Large intestine (tissue), 3 donors: ENCODE results near the gene CD3D. TPM values are rescaled to one million over a fixed set of nuclear protein-coding genes. Genes with fewer than 3 reads are reported as not detected.
A peak's percentile ranks its signal among the peaks of the same experiment; 100 is the strongest.

ENCODE experiments used
- DNase-seq, 2 donors: peaks; one replicate each; pipeline versions ENCODE4 v3.0.0 to v3.0.0-alpha.2; 2013
- H3K27ac ChIP-seq: one replicate; pipeline ENCODE4 v1.5.1; 2013; ENCODE audit warnings: low read length
- H3K27me3 ChIP-seq: 2 replicates; pipeline ENCODE4 v1.6.1; 2013; ENCODE audit warnings: low read length; ENCODE audit not compliant: control insufficient read depth, insufficient read depth
- H3K36me3 ChIP-seq: 2 replicates; pipeline ENCODE4 v1.6.1; 2013; ENCODE audit warnings: low read length; ENCODE audit not compliant: control insufficient read depth, insufficient read depth
- H3K4me1 ChIP-seq: one replicate; pipeline ENCODE4 v1.6.1; 2013; ENCODE audit warnings: low read length; ENCODE audit not compliant: control insufficient read depth, insufficient read depth
- H3K4me3 ChIP-seq: one replicate; pipeline ENCODE4 v1.5.1; 2013; ENCODE audit warnings: low read length
- H3K9me3 ChIP-seq: one replicate; pipeline ENCODE4 v1.6.1; 2013; ENCODE audit warnings: mild to moderate bottlenecking, low read depth, low read length, moderate library complexity; ENCODE audit not compliant: control insufficient read depth
- WGBS: methylation state at CpG from one replicate; pipeline ENCODE4 v1.1.5; 2013; ENCODE audit warnings: low lambda C conversion rate; ENCODE audit not compliant: insufficient coverage; 5-methylcytosine and 5-hydroxymethylcytosine counted together
- polyA plus RNA-seq: library from polyadenylated mRNA; unstranded; fragments of 120-200 nt; gene quantifications from one replicate; pipeline ENCODE4 v1.2.1, GENCODE V29; 2013

Gene CD3D
- polyA plus RNA-seq, 1 donor = 7.4 TPM

- WGBS = no CpG with 5 or more reads among the region's 3 CpGs
- Histone ChIP-seq H3K27me3 (no peaks in the 10 kb centered on the region), H3K9me3 (no peaks in the 10 kb centered on the region), H3K36me3 (no peaks in the 10 kb centered on the region), H3K4me3 (no peak overlapping the region), H3K27ac (no peak overlapping the region), H3K4me1 (peaks cover 10% of the 10 kb centered on the region)
- no peak for DNase-seq
Observed at GRCh38 chr11:118340449-118340848, 2.1 kb downstream of the CD3D start.

DNA sequence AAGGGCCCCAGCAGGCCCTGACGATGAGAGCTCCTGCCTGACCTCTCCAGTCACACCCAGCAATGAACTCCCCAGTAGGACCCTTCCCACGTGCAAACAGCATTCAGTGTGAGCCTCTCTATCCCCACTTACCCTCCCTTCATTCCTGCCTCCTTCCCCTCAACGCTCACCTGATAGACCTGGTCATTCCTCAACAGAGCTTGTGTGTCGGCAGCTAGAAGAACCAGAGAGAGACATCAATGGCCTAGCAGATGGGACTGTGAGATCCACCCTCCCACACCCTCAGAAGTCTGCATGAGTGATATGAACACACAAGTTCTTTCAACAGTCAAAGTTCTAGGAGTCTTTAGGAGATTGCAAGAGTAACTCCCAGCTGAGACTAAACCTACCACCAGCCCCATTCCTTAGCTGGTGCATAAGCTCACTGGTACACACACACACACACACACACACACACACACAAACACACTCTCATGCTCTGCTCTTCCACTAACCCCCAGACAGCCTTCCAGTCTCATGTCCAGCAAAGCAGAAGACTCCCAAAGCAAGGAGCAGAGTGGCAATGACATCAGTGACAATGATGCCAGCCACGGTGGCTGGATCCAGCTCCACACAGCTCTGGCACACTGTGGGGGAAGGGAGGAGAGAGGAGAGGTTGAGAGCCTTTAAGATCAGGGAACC is 3.1 kb downstream of the CD3D start:
- no peaks in the 10 kb centered on the region for H3K36me3 ChIP-seq
- H3K4me1 ChIP-seq = peaks cover 10% of the 10 kb centered on the region
- WGBS = no CpG with 5 or more reads among the region's 5 CpGs
- no peak for DNase-seq
- H3K27ac ChIP-seq = no peak overlapping the region
- H3K4me3 ChIP-seq = no peak overlapping the region
- no peaks in the 10 kb centered on the region for H3K27me3 ChIP-seq
- H3K9me3 ChIP-seq = no peaks in the 10 kb centered on the region

DNA sequence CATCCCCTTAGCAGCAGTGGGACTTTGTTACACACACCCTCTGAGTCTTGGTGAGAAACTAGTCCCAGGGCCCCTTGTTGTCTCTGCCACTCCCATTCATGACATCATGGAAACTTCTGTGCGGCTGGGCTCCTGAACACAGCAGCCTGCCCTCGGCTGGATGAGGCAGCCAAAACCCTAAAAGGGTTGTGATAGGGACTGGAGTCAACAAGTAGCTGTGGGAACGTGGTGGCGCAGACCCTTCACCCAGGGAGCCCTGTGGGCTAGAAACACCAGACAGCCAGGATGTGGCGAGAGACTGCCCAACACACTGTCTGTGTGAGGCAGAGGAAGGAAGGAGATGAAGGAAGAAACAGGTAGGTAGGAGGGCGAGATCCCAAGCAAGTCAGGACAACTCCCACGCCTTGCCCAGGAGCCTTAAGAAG is 3.9 kb downstream of the CD3D start:
- H3K9me3 ChIP-seq = no peaks in the 10 kb centered on the region
- no CpG with 5 or more reads among the region's 7 CpGs for WGBS
- H3K27ac ChIP-seq = no peak overlapping the region
- DNase-seq = peak; percentile 82 to 90
- H3K4me1 ChIP-seq = peaks cover 10% of the 10 kb centered on the region
- H3K4me3 ChIP-seq = no peak overlapping the region
- no peaks in the 10 kb centered on the region for H3K36me3 ChIP-seq
- H3K27me3 ChIP-seq = no peaks in the 10 kb centered on the region

DNA sequence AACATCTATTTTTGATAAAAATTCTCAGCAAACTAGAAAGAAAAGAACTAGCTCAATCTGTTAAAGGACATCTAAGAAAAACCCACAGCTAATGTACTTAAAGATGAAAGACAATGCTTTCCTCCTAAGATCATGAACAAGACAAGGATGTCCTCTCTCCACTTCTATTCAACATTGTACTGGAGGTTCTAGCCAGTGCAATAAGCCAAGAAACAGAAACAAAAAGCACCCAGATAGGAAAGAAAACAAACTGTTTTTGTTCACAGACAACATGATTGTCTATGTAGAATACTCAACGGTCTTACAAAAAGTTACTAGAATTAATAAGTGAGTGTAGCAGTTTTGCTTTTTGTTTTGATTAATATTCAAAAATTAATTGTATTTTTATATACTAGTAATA is 7.8 kb downstream of the CD3D start:
- H3K9me3 ChIP-seq = peaks cover 7% of the 10 kb centered on the region
- no peaks in the 10 kb centered on the region for H3K36me3 ChIP-seq
- 100% methylated on average over 1 of the region's 1 CpG for WGBS
- no peak for DNase-seq
- H3K27me3 ChIP-seq = no peaks in the 10 kb centered on the region
- peaks cover 10% of the 10 kb centered on the region for H3K4me1 ChIP-seq
- H3K4me3 ChIP-seq = no peak overlapping the region
- H3K27ac ChIP-seq = no peak overlapping the region

DNA sequence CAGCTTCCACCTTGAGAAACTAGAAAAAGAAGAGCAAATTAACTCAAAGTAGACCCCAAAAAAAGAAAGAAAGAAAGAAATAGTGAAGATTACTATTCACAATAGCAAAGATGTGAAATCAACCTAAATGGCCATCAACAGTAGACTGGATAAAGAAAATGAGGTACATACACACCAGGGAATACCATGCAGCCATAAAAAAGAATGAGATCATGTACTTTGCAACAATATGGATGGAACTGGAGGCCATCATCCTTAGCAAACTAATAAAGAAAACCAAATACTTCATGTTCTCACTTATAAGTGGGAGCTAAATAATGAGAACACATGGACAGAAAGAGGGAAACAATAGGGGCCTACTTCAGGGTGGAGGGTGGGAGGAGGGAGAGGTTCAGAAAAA is 13.8 kb downstream of the CD3D start:
- no peaks in the 10 kb centered on the region for H3K27me3 ChIP-seq
- H3K4me3 ChIP-seq = no peak overlapping the region
- no peak for DNase-seq
- H3K4me1 ChIP-seq = no peaks in the 10 kb centered on the region
- no peak overlapping the region for H3K27ac ChIP-seq
- H3K36me3 ChIP-seq = no peaks in the 10 kb centered on the region
- peaks cover 7% of the 10 kb centered on the region for H3K9me3 ChIP-seq

GRCh38 chr11:118325283-118325682 is 17.2 kb downstream of the CD3D start:
- no peak overlapping the region for H3K4me3 ChIP-seq
- H3K27ac ChIP-seq = no peak overlapping the region
- no peaks in the 10 kb centered on the region for H3K27me3 ChIP-seq
- peaks cover 11% of the 10 kb centered on the region for H3K4me1 ChIP-seq
- H3K9me3 ChIP-seq = no peaks in the 10 kb centered on the region
- H3K36me3 ChIP-seq = no peaks in the 10 kb centered on the region
- no peak for DNase-seq

- no peak overlapping the region for H3K27ac ChIP-seq
- H3K4me1 ChIP-seq = peaks cover 16% of the 10 kb centered on the region
- no peaks in the 10 kb centered on the region for H3K9me3 ChIP-seq
- DNase-seq = no peak
- H3K27me3 ChIP-seq = no peaks in the 10 kb centered on the region
- no peaks in the 10 kb centered on the region for H3K36me3 ChIP-seq
- H3K4me3 ChIP-seq = no peak overlapping the region
- WGBS = no CpG with 5 or more reads among the region's 19 CpGs
Observed at GRCh38 chr11:118322721-118323120, 19.8 kb downstream of the CD3D start.

- Histone ChIP-seq H3K9me3 (no peaks in the 10 kb centered on the region), H3K36me3 (no peaks in the 10 kb centered on the region), H3K4me3 (no peak overlapping the region), H3K27ac (peak overlapping the region; percentile 38), H3K27me3 (no peaks in the 10 kb centered on the region), H3K4me1 (peaks cover 16% of the 10 kb centered on the region)
- peak; percentile 58 to 69 for DNase-seq
- WGBS = no CpG with 5 or more reads among the region's 5 CpGs
Observed at GRCh38 chr11:118321386-118322082, 21.0 kb downstream of the CD3D start.

DNA sequence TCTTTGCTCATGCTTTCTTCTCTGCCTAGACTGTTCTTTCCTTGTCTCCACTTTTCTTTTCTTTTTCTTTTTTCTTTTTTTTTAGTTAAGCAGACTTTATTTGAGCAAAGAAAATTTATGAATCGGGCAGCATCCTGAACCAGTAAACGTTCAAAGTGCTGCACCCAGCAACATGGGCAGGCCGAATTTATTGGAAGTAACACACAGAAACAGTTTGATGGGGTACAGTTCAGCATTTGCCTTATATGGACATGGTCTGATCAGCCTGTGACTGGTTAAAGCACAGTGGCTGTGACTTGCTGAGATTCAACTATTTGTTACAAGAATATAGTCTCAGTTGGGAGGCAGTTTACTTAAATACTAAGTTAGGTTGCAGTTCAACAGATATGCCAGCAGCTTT is 22.0 kb downstream of the CD3D start:
- no peak overlapping the region for H3K27ac ChIP-seq
- 100% methylated on average over 2 of the region's 3 CpGs for WGBS
- no peaks in the 10 kb centered on the region for H3K36me3 ChIP-seq
- H3K27me3 ChIP-seq = no peaks in the 10 kb centered on the region
- H3K4me3 ChIP-seq = no peak overlapping the region
- no peak for DNase-seq
- H3K9me3 ChIP-seq = no peaks in the 10 kb centered on the region
- H3K4me1 ChIP-seq = peaks cover 17% of the 10 kb centered on the region

GRCh38 chr11:118319337-118319707 is 23.2 kb downstream of the CD3D start:
- no peak overlapping the region for H3K27ac ChIP-seq
- no peak overlapping the region for H3K4me3 ChIP-seq
- WGBS = no CpG with 5 or more reads among the region's 1 CpG
- H3K9me3 ChIP-seq = no peaks in the 10 kb centered on the region
- no peaks in the 10 kb centered on the region for H3K36me3 ChIP-seq
- H3K27me3 ChIP-seq = no peaks in the 10 kb centered on the region
- DNase-seq = peak in 1 of 2 donors; percentile 10
- H3K4me1 ChIP-seq = peaks cover 28% of the 10 kb centered on the region
